Effector memory CD8-positive, alpha-beta T cell (primary cell): ENCODE data around the gene BCL11B.

Source experiments
- ATAC-seq: fragments of 150-1000 bp; cut with Tn5 transposase; replicated peaks from 2 replicates; pipeline ENCODE4 v1.10.0; 2021; ENCODE audit warnings: mild to moderate bottlenecking, moderate library complexity
- DNase-seq, 3 experiments: peaks; one replicate each; pipeline ENCODE4 v3.0.0; 2021
- H3K27ac Mint-ChIP-seq, 2 donors: one replicate each; pipeline ENCODE4 v1.8.0; 2022; ENCODE audit warnings: mild to moderate bottlenecking in 2 of 2, mixed read lengths in 2 of 2, moderate library complexity in 2 of 2
- H3K27me3 Mint-ChIP-seq, 2 donors: one replicate each; pipeline ENCODE4 v1.8.0; 2022; ENCODE audit warnings: mixed read lengths in 2 of 2
- H3K36me3 Mint-ChIP-seq: one replicate; pipeline ENCODE4 v1.8.0; 2022; ENCODE audit warnings: mild to moderate bottlenecking, moderate library complexity, mixed read lengths; ENCODE audit not compliant: insufficient read depth
- H3K4me1 Mint-ChIP-seq, 2 donors: one replicate each; pipeline ENCODE4 v1.8.0; 2022; ENCODE audit warnings: low read depth in 2 of 2, mixed read lengths in 2 of 2
- H3K4me3 Mint-ChIP-seq, 2 donors: one replicate each; pipeline ENCODE4 v1.8.0; 2022; ENCODE audit warnings: mild to moderate bottlenecking in 2 of 2, mixed read lengths in 2 of 2, moderate library complexity in 2 of 2
- H3K9me3 Mint-ChIP-seq, 2 donors: one replicate each; pipeline ENCODE4 v1.8.0; 2022; ENCODE audit warnings: mixed read lengths in 2 of 2

BCL11B gene

DNA sequence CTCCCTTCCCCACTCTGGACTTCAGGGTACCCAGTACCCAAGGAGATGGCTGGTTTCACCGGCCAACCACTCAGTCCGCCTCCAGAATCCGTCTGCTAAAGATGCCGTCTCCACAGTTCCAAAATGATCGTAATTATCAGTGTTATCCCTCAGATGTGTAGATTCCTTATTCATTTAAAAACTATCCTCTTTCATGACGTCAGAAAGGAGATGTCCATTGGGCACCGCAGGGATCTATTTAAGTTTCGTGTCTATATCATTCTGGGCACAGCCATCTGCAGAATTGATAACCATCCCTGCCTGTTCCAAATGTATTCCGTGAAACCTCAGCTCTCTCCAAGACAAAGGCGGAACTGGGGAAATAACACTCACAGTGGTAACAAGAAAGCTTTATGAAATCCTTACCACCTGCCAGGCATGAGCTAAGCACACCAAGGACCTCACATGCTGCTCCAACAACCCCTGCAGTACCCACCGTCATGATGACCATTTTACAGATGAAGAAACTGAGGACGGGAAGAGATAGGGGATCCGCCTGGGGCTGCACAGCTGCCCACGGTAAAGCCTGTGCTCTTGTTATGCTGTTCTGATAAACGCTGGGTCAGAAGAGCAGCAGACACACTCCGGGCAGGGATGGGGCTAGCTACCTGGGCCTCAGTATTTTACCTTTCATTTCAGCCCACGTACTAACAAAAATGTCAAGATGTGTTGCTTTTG, 90.0 kb downstream of the BCL11B start:
- peak overlapping the region; percentile 38 to 40 for H3K4me3 Mint-ChIP-seq
- H3K4me1 Mint-ChIP-seq = peaks cover 80% of the 10 kb centered on the region in 2 donors
- peaks cover 60% of the 10 kb centered on the region for H3K36me3 Mint-ChIP-seq
- ATAC-seq (no peak), DNase-seq (no peak)
- H3K9me3 Mint-ChIP-seq = no peaks in the 10 kb centered on the region
- H3K27me3 Mint-ChIP-seq = no peaks in the 10 kb centered on the region
- H3K27ac Mint-ChIP-seq = peak overlapping the region; percentile 92 to 96

- peak overlapping the region; percentile 25 to 56 for H3K4me3 Mint-ChIP-seq
- no peaks in the 10 kb centered on the region for H3K27me3 Mint-ChIP-seq
Observed at GRCh38 chr14:99181241-99181640, 90.8 kb downstream of the BCL11B start.

GRCh38 chr14:99179946-99180345, 92.1 kb downstream of the BCL11B start:
- peaks cover 62% of the 10 kb centered on the region for H3K36me3 Mint-ChIP-seq

More at GRCh38 chr14:99181241-99181640, 90.8 kb downstream of the BCL11B start:
- ATAC-seq (peak; percentile 26), DNase-seq (no peak)
- no peaks in the 10 kb centered on the region for H3K9me3 Mint-ChIP-seq
- peaks cover 73% of the 10 kb centered on the region in 2 donors for H3K4me1 Mint-ChIP-seq
- H3K36me3 Mint-ChIP-seq = peaks cover 61% of the 10 kb centered on the region
- peak overlapping the region; percentile 92 to 96 for H3K27ac Mint-ChIP-seq

DNA sequence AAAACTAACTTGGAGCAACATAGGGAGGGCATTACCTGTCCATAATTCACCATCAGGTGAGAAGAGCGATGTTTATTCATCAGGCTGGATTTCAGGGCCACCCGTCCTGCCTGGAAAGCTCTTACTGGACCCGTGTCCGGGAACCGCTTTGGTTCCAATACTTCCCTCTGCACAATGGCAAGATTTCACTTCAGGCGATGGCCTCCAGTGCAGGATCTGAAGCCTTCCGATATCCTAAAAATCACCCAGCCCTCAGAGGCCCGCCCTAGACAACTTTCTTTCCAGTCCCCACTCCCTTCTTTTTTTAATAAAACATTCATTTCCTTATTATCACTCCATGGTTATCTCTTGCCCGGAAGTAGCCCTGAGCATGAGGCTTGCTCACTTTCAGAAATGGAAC, 92.5 kb downstream of the BCL11B start:
- no peak for ATAC-seq
- Mint-ChIP-seq H3K27ac (peak overlapping the region; percentile 41 to 96), H3K27me3 (no peaks in the 10 kb centered on the region), H3K4me3 (peak overlapping the region; percentile 22 to 56), H3K9me3 (no peaks in the 10 kb centered on the region), H3K36me3 (peaks cover 61% of the 10 kb centered on the region), H3K4me1 (peaks cover 57 to 58% of the 10 kb centered on the region in 2 donors)
- DNase-seq = no peak

More at GRCh38 chr14:99179946-99180345, 92.1 kb downstream of the BCL11B start:
- no peaks in the 10 kb centered on the region for H3K27me3 Mint-ChIP-seq
- ATAC-seq (peak; percentile 36), DNase-seq (no peak)
- peaks cover 60 to 61% of the 10 kb centered on the region in 2 donors for H3K4me1 Mint-ChIP-seq
- H3K27ac Mint-ChIP-seq = peak overlapping the region; percentile 41 to 96
- H3K9me3 Mint-ChIP-seq = no peaks in the 10 kb centered on the region
- peak overlapping the region; percentile 22 to 56 for H3K4me3 Mint-ChIP-seq

DNA sequence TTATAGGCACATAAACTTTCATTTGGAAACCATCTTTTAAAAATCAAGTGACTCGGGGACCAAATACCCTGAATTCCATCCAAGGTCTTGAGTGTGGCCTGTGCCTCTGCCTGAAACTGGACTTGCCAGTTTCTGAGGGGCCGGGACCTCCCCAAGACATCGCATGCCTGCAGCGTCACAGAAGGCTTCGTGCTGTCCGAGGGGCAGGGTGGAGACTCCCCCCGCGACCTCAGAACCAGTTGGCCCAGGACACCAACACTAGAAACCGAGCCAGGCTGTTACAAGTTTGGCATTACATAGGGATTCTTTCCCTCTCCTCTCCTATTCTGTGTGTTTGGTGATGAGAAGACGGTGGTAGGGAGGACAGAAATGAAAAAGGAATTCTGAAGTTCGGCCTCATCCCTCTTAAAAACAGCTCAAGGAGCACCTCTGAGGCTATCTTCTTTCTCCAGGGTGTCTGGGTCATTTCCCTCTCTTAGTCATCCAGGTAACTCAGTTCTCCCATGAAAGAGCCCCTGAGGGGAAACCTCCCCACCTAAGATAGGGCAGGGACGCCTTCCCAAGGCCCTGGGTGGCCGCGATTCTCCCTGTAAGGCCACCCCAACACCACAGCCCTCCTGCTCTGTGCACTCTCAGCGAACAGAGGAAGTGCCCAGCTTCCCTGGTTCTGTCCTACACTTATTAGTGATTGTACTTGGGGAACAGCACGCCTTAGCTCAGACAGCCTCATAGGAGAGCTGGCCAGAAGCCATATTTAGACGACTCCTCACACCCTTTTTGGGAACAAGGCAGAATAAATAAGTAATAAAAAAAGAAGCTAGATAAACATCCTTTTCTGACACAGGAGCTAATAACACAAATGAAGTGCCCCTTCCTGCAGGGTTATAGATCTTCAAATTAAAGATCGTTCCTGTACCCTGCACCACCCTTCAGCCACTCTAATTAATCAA, 93.8 kb downstream of the BCL11B start:
- ATAC-seq (no peak), DNase-seq (no peak)
- no peaks in the 10 kb centered on the region for H3K9me3 Mint-ChIP-seq
- no peaks in the 10 kb centered on the region for H3K27me3 Mint-ChIP-seq
- peaks cover 44 to 45% of the 10 kb centered on the region in 2 donors for H3K4me1 Mint-ChIP-seq
- peak overlapping the region in 1 of 2 donors; percentile 23 for H3K4me3 Mint-ChIP-seq
- H3K36me3 Mint-ChIP-seq = peaks cover 61% of the 10 kb centered on the region
- H3K27ac Mint-ChIP-seq = peak overlapping the region; percentile 41 to 96

- DNase-seq (no peak), ATAC-seq (no peak)
- H3K4me1 Mint-ChIP-seq = peaks cover 34% of the 10 kb centered on the region in 2 donors
- H3K36me3 Mint-ChIP-seq = peaks cover 70% of the 10 kb centered on the region
- H3K27me3 Mint-ChIP-seq = no peaks in the 10 kb centered on the region
- no peak overlapping the region for H3K4me3 Mint-ChIP-seq
- H3K27ac Mint-ChIP-seq = peak overlapping the region; percentile 72 to 96
- H3K9me3 Mint-ChIP-seq = no peaks in the 10 kb centered on the region
Observed at GRCh38 chr14:99177046-99177655, 94.8 kb downstream of the BCL11B start.

- peaks cover 26% of the 10 kb centered on the region in 2 donors for H3K4me1 Mint-ChIP-seq
- no peaks in the 10 kb centered on the region for H3K9me3 Mint-ChIP-seq
- H3K36me3 Mint-ChIP-seq = peaks cover 71% of the 10 kb centered on the region
- DNase-seq = no peak
- no peaks in the 10 kb centered on the region for H3K27me3 Mint-ChIP-seq
- H3K4me3 Mint-ChIP-seq = no peak overlapping the region
- no peak for ATAC-seq
- H3K27ac Mint-ChIP-seq = peak overlapping the region; percentile 72 to 96
Observed at GRCh38 chr14:99176156-99176945, 95.6 kb downstream of the BCL11B start.

DNA sequence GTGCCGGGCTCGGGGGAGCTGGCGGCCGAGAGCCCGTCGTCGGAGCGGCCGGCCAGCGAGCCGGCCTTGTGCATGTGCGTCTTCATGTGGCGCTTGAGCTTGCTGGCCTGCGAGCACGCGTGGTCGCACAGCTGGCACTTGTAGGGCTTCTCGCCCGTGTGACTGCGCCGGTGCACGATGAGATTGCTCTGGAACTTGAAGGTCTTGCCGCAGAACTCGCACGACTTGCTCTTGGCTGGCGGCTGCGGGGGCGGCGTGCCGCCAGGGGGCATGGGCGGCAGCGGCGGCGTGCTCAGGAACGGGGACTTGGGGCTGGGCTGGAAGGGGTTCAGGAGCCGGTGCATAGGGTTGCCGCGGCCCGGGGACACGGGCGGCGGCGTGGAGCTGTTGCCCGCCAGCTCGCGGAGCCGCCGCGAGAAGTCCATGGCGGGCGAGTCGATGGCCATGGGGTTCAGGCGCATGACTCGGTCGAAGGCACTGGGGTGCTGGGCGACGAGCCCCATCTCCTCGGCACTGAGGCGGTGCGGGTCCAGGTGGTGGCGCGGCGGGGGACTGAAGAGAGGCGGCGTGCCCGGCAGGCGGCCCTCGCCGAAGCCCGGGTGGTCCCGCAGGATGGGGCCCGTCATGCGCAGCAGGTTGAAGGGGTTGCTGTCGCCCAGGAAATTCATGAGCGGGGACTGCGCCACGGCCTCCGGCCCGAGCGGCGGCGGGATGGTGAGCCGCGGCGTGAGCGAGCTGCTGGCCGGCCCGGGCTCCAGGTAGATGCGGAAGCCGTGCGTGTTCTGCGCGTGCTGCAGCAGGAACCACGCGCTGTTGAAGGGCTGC, 96.5 kb downstream of the BCL11B start:
- DNase-seq (no peak), ATAC-seq (no peak)
- Mint-ChIP-seq H3K4me1 (peaks cover 18 to 24% of the 10 kb centered on the region in 2 donors), H3K27me3 (no peaks in the 10 kb centered on the region), H3K36me3 (peaks cover 76% of the 10 kb centered on the region), H3K4me3 (no peak overlapping the region), H3K9me3 (no peaks in the 10 kb centered on the region), H3K27ac (no peak overlapping the region)

GRCh38 chr14:99174770-99175319, 97.2 kb downstream of the BCL11B start:
- no peak for ATAC-seq
- no peak overlapping the region for H3K27ac Mint-ChIP-seq
- no peak for DNase-seq

GRCh38 chr14:99174081-99174769, 97.8 kb downstream of the BCL11B start:
- Mint-ChIP-seq H3K4me3 (no peak overlapping the region), H3K36me3 (peaks cover 78% of the 10 kb centered on the region), H3K27me3 (no peaks in the 10 kb centered on the region), H3K9me3 (no peaks in the 10 kb centered on the region), H3K4me1 (peaks cover 7 to 13% of the 10 kb centered on the region in 2 donors), H3K27ac (peak overlapping the region; percentile 32 to 41)
- DNase-seq (no peak), ATAC-seq (no peak)

More at GRCh38 chr14:99174770-99175319, 97.2 kb downstream of the BCL11B start:
- H3K36me3 Mint-ChIP-seq = peaks cover 81% of the 10 kb centered on the region
- no peaks in the 10 kb centered on the region for H3K9me3 Mint-ChIP-seq
- H3K27me3 Mint-ChIP-seq = no peaks in the 10 kb centered on the region
- no peak overlapping the region for H3K4me3 Mint-ChIP-seq
- H3K4me1 Mint-ChIP-seq = peaks cover 12 to 17% of the 10 kb centered on the region in 2 donors

DNA sequence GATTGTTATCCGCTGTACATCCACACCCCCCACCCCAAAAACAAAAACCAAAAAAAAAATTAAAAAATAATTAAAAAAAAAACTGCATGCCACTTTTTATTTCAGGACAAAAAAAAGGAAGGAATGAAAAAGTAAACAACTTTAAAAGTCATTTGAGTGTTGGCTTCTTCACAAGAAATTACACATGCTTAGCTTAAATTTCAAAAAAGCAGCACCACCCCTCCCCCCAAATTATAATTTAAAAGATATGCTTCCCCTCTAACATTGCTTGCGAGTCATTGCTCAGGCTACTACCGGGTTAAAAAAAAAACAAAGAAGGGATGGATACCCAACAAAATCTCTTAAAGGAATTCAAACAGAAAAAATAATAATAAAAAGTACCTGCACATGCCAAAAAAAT, 98.5 kb downstream of the BCL11B start:
- DNase-seq (no peak), ATAC-seq (no peak)
- peaks cover 81% of the 10 kb centered on the region for H3K36me3 Mint-ChIP-seq
- peak overlapping the region; percentile 32 to 41 for H3K27ac Mint-ChIP-seq
- no peak overlapping the region for H3K4me3 Mint-ChIP-seq
- peaks cover 9 to 12% of the 10 kb centered on the region in 2 donors for H3K4me1 Mint-ChIP-seq
- no peaks in the 10 kb centered on the region for H3K9me3 Mint-ChIP-seq
- H3K27me3 Mint-ChIP-seq = no peaks in the 10 kb centered on the region
